HG03460 (cell line): ENCODE measurements around the gene NT5DC2.

Experiments used
- ATAC-seq: cut with Tn5 transposase; IDR thresholded peaks from one replicate; pipeline ENCODE4 v1.9.1; 2021; ENCODE audit not compliant: unreplicated experiment

The NT5DC2 gene

GRCh38 chr3:52525680-52526561 is 7.7 kb downstream of the NT5DC2 start:
- ATAC-seq = no peak

DNA sequence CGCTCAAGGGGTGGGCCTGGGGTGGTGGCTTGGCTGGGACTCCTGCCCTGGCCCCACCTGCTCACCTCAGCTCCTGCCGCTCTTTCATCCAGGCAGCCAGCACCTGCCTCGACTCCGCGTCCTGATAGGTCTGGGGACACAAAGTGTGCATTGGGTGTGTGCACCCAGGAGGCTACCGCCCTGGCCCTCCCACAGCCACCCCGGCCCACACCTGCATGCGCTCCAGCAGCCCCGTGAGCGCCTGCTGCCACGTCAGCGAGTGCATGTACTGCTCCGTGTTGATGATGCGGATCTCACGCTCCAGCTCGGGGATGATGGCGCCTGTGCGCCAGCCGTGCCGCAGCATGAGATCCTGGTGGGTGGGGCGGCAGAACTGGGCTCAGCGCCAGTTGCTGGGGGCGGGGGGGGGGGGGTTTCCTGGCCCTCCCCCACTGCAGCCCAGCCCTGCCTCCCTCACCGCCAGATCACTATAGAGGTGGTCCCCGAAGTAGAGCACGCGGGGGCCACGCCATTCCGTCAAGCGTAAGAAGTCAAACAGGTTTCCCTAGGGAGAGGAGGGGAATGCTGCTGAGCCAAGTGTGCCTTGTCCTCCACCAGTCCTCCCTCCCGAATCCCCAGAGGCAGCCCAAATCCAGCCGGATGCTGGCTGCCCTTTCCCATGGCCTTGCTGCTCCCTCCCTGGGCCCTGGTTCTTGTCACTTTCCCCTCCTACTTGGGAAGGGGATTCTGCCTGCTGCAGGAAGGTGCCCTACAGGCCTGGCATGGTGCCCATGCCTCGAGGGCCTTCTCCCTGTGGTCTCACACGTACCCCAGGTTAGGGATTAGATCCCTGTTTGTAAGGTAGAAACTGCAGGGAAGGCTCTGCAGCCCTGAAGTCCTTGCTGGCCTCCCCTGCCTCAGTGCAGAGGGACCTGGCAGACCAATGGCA is 8.6 kb downstream of the NT5DC2 start:
- ATAC-seq = no peak

- ATAC-seq = no peak
Observed at GRCh38 chr3:52524258-52524751, 9.4 kb downstream of the NT5DC2 start.

DNA sequence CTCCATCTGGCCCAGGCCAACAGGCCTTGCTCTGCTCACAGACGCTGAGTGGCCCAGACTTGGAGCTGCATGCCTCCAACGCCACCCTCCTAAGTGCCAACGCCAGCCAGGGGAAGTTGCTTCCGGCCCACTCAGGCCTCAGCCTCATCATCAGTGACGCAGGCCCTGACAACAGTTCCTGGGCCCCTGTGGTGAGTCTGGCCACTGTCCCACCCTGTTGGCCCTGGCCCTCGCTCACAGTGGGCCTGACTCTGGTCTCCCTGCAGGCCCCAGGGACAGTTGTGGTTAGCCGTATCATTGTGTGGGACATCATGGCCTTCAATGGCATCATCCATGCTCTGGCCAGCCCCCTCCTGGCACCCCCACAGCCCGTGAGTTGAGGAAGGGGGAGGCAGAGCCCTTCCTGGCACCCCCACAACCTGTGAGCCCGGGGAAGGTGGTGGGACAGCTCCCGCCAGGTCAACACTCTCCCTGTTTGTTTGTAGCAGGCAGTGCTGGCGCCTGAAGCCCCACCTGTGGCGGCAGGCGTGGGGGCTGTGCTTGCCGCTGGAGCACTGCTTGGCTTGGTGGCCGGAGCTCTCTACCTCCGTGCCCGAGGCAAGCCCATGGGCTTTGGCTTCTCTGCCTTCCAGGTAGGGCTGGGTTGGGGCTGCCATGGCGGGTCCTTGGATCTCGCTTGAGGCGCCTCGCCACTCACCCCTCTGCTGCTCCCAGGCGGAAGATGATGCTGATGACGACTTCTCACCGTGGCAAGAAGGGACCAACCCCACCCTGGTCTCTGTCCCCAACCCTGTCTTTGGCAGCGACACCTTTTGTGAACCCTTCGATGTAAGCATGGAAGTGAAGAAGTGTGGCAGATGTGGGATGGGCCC is 10.0 kb downstream of the NT5DC2 start:
- no peak for ATAC-seq

GRCh38 chr3:52522651-52523251 is 10.9 kb downstream of the NT5DC2 start:
- no peak for ATAC-seq

DNA sequence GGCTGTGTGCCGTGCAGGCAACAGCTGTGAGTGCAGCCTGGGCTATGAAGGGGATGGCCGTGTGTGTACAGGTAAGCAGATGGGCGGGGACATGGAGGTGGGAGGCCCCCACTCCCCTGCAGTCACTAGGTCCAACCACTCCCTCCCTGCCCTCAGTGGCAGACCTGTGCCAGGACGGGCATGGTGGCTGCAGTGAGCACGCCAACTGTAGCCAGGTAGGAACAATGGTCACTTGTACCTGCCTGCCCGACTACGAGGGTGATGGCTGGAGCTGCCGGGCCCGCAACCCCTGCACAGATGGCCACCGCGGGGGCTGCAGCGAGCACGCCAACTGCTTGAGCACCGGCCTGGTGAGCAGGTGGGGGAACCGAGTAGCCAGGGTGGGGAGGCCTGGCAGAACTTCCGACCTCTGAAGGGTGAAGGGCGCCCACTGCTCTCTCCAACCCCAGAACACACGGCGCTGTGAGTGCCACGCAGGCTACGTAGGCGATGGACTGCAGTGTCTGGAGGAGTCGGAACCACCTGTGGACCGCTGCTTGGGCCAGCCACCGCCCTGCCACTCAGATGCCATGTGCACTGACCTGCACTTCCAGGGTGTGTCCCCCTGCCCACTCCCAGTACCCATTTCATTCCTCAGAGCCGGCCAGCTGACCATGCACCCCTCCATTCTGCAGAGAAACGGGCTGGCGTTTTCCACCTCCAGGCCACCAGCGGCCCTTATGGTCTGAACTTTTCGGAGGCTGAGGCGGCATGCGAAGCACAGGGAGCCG is 11.6 kb downstream of the NT5DC2 start:
- no peak for ATAC-seq

GRCh38 chr3:52521488-52521824 is 12.2 kb downstream of the NT5DC2 start:
- no peak for ATAC-seq

DNA sequence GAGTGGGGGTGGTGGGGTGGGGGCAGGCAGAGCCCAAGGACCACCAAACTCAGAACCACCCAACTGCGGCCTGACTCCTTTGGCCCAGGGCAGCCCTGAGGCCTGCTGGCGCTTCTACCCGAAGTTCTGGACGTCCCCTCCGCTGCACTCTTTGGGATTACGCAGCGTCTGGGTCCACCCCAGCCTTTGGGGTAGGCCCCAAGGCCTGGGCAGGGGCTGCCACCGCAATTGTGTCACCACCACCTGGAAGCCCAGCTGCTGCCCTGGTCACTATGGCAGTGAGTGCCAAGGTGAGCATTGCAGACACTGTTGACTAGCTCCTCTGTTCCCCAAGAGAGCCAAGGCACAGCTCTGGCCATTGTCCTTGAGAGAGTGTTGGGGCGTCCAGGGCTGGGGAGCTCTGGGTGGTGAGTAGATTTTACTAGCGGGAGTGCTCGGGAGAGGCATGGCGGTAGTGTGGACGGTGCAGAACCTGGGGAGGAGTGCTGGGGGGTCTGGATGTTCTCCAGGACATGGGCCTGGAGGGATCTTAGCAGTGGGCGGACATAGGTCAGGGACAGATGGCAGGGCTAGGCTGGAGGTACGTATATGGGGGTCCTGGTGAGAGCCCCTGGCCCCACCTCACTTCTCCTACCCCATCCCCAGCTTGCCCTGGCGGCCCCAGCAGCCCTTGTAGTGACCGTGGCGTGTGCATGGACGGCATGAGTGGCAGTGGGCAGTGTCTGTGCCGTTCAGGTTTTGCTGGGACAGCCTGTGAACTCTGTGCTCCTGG is 12.8 kb downstream of the NT5DC2 start:
- no peak for ATAC-seq

- no peak for ATAC-seq
Observed at GRCh38 chr3:52520141-52520667, 13.5 kb downstream of the NT5DC2 start.

DNA sequence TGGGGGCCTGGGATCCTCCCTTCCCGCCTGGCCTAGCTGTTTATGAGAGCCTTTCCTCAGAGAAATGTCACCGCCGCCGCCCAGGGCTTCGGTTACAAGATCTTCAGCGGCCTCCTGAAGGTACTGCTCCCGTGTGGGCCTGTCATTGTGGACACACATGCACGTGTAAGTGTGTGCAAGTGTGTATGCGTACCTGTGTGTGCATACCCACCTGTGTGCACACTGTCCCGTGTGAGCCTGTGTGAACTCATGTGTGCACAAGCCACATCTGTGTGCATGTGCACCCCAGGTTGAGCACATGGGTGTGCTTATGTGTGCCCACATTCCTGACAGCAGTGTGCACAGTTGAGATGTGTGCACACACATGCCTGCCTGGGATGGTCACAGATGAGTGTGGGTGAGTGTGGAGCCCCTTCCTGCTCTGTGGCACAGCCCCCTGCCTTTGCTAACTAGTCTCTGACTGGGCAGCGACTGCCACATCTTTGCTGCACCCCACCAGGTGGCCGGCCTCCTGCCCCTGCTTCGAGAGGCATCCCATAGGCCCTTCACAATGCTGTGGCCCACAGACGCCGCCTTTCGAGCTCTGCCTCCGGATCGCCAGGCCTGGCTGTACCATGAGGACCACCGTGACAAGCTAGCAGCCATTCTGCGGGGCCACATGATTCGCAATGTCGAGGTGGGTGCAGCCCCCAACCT is 14.1 kb downstream of the NT5DC2 start:
- ATAC-seq = no peak

GRCh38 chr3:52518723-52519444 is 14.8 kb downstream of the NT5DC2 start:
- no peak for ATAC-seq

DNA sequence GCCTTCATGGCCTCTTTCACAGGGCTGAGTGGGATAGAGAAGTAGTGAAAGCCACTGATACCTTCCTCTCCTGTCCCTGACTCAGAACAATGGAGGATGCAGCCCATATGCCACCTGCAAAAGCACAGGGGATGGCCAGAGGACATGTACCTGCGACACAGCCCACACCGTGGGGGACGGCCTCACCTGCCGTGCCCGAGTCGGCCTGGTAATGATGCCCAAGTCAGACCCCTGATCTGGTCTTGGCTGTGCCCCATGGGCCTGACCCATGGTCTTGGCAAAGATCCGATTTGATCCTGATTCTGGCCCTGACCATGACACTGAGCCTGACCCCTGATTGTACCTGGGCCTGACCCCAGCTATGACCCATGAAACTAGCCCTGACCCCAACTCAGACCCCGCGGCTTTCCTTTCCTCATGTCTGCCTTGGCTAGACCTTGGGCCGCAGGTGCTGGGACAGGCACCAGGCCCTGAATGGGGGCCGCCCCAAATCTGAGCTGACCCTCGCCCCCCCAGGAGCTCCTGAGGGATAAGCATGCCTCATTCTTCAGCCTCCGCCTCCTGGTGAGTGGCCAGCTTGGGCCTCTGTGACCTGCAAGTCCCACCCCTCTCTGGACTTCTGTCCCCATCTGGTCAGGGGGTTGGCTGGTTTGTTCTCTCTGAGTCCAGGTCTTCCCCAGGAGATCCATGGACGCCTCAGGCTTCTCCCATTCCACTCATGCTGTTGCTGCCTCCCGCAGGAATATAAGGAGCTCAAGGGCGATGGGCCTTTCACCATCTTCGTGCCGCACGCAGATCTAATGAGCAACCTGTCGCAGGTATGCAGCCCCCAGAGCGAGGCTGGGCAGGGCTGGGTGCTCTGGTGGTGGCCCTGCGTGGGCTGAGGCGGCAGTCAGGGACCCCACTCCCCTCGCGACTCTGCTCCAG is 15.6 kb downstream of the NT5DC2 start:
- no peak for ATAC-seq

DNA sequence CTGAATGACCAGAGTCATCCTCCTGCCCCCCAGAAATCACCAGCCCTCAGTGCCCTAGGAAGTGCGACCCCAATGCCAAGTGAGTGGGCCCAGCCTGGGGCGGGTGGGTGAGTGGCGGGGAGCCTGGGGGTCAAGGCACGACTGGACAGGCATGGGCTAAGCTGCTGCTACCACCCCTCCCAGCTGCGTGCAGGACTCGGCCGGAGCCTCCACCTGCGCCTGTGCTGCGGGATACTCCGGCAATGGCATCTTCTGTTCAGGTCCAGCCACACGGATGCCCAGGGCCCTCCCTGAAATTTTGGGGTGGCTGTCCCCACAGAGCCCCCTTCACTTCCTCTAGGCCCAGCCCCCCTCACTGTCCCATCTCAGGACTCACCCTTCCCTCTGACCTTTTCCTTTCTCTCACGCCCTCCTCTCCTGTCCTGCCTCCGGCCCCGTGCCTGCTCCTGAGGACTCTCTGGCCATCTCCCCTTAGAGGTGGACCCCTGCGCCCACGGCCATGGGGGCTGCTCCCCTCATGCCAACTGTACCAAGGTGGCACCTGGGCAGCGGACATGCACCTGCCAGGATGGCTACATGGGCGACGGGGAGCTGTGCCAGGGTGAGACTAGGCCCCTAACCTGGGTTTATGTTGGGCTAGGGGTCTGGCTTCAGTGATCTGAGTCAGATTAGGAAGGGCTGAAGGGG is 17.0 kb downstream of the NT5DC2 start:
- no peak for ATAC-seq

DNA sequence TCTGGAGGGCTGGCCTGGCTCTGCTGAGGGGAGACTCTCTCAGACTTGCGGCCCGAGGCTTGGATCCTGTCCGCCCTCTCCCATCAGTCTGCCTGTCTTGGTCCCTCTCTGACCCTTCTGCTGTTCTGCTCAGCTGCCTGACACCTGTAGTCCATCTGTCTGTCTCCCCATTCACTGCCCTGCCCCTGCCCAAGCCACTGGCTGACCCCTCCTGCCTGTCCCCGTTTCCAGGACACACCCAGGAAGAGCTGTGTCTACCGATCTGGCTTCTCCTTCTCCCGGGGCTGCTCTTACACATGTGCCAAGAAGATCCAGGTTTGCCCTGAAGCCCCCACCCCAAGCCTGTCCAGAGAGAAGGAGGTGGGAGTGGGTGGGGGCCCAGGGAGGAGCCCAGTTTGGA is 18.5 kb downstream of the NT5DC2 start:
- no peak for ATAC-seq

- no peak for ATAC-seq
Observed at GRCh38 chr3:52514576-52514975, 19.1 kb downstream of the NT5DC2 start.

DNA sequence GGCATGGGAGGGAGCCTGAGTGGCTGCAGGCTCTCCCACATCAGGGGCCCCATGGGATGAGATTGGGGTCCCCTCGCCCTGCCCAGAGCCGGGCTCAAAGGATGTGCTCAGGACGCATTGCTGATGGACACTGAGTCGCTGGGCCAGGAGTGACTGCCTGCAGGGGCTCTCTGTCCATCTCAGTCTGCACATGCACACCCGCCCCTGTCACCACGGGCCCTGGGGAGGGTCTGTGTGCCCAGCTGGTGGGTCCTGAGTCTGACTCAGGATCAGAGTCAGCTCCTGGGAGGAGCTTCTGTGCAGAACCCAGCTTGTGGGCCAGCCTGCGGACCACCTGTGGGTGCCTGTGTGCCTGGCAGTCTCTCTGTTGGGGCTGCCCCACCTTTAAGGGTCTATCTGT is 20.4 kb downstream of the NT5DC2 start:
- ATAC-seq = no peak
